K562 (cell line): Measurements from ENCODE around the gene PRKAG1.

Source experiments
- FOS ChIP-seq: IDR thresholded peaks from 3 replicates; pipeline ENCODE4 v1.6.1; 2011; ENCODE audit not compliant: insufficient read length; ENCODE audit errors: extremely low read depth
- POLR2A ChIP-seq: fragments of 450-650 bp; conservative IDR thresholded peaks from 2 replicates; pipeline ENCODE4 v1.6.1; 2016
- ZNF263 ChIP-seq: sonication (generic); formaldehyde crosslinking; IDR thresholded peaks from 2 replicates; pipeline ENCODE4 v1.8.0; 2022; ENCODE audit warnings: mild to moderate bottlenecking, missing genetic modification reagents, borderline replicate concordance
- TF ChIP-seq, protein P1 (sequence below): fragments of 450-650 bp; IDR thresholded peaks from 2 replicates; pipeline ENCODE4 v1.6.1; 2017; ENCODE audit warnings: antibody characterized with exemption
- TF ChIP-seq, protein P2 (sequence below): sonication (generic); formaldehyde crosslinking; IDR thresholded peaks from 2 replicates; pipeline ENCODE4 v1.8.1; 2022; ENCODE audit warnings: missing genetic modification reagents
- TF ChIP-seq, protein P3 (sequence below): fragments of 450-650 bp; formaldehyde crosslinking; IDR thresholded peaks from 2 replicates; pipeline ENCODE4 v1.4.0; 2020; ENCODE audit warnings: mild to moderate bottlenecking, mixed read lengths

DNA sequence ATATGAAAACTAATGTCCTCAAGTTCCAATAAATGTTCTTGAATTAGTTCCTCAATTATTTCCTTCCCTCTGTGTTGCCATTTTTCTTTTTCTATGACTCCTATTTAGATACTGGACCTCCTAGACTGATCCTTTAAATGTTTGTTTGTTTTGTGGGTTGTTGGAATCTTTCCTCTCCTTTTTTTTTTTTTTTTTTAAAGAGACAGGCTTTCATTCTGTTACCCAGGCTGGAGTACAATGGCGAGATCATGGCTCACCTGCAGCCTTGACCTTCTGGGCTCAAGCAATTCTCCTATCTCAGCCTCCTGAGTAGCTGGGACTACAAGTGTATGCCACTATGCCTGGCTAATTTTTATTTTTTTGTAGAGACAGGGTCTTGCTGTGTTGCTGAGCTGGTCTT, 9.6 kb downstream of the PRKAG1 start:
- TF ChIP-seq, protein P1, sequence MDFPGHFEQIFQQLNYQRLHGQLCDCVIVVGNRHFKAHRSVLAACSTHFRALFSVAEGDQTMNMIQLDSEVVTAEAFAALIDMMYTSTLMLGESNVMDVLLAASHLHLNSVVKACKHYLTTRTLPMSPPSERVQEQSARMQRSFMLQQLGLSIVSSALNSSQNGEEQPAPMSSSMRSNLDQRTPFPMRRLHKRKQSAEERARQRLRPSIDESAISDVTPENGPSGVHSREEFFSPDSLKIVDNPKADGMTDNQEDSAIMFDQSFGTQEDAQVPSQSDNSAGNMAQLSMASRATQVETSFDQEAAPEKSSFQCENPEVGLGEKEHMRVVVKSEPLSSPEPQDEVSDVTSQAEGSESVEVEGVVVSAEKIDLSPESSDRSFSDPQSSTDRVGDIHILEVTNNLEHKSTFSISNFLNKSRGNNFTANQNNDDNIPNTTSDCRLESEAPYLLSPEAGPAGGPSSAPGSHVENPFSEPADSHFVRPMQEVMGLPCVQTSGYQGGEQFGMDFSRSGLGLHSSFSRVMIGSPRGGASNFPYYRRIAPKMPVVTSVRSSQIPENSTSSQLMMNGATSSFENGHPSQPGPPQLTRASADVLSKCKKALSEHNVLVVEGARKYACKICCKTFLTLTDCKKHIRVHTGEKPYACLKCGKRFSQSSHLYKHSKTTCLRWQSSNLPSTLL, result no peak
- TF ChIP-seq ZNF263 (CRISPR knock-in tag), result no peak
- TF ChIP-seq, protein P2, sequence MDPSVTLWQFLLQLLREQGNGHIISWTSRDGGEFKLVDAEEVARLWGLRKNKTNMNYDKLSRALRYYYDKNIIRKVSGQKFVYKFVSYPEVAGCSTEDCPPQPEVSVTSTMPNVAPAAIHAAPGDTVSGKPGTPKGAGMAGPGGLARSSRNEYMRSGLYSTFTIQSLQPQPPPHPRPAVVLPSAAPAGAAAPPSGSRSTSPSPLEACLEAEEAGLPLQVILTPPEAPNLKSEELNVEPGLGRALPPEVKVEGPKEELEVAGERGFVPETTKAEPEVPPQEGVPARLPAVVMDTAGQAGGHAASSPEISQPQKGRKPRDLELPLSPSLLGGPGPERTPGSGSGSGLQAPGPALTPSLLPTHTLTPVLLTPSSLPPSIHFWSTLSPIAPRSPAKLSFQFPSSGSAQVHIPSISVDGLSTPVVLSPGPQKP, result no peak
- no peak for TF ChIP-seq FOS
- TF ChIP-seq, protein P3, sequence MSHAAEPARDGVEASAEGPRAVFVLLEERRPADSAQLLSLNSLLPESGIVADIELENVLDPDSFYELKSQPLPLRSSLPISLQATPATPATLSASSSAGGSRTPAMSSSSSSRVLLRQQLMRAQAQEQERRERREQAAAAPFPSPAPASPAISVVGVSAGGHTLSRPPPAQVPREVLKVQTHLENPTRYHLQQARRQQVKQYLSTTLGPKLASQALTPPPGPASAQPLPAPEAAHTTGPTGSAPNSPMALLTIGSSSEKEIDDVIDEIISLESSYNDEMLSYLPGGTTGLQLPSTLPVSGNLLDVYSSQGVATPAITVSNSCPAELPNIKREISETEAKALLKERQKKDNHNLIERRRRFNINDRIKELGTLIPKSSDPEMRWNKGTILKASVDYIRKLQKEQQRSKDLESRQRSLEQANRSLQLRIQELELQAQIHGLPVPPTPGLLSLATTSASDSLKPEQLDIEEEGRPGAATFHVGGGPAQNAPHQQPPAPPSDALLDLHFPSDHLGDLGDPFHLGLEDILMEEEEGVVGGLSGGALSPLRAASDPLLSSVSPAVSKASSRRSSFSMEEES, result no peak
- TF ChIP-seq POLR2A, result no peak
